ENCODE measurements around the gene HBQ1. TPM values are rescaled to one million over a fixed set of nuclear protein-coding genes. Genes with fewer than 3 reads are reported as not detected.
"Not testable (repeated sequence)": the region's sequence is repeated elsewhere in the genome, so short reads cannot be mapped to it uniquely, and the experiment has no call there.

The HBQ1 gene
- polyA plus RNA-seq, 6 donors from 2014 or later, result not detected

GRCh38 chr16:152141-153128 lies 27.8 kb upstream of the HBQ1 start, which contains the start of gene HBZ:
HBZ (plus strand) TSS chr16:152644; CDS start chr16:152910, 266 bp downstream.
- H3K27me3 Mint-ChIP-seq, result peaks cover 30 to 59% (median 32%) of the 10 kb centered on the region in 3 donors
- peak within 1 kb of the TSS in 2 of 6 donors; percentile 36 to 54 for H3K27ac Mint-ChIP-seq
- H3K9me3 Mint-ChIP-seq, result peaks cover 0 to 5% (median 0%) of the 10 kb centered on the region in 7 donors
- H3K4me3 Mint-ChIP-seq, result peak within 1 kb of the TSS in 6 of 8 donors; percentile 39 to 75 (median 43)
- peaks cover 0 to 4% of the 10 kb centered on the region in 2 donors for H3K36me3 Mint-ChIP-seq
- peaks cover 5 to 10% (median 9%) of the 10 kb centered on the region in 3 donors for H3K4me1 Mint-ChIP-seq
- DNase-seq (no peak), ATAC-seq (ENCODE audit: low read depth in 2 of 2) (no peak)

- DNase-seq; H3K9me3 Mint-ChIP-seq; H3K4me1 Mint-ChIP-seq; H3K36me3 Mint-ChIP-seq; ATAC-seq (ENCODE audit: low read depth in 2 of 2); H3K27ac Mint-ChIP-seq: not testable (repeated sequence)
- peaks cover 36 to 62% (median 37%) of the 10 kb centered on the region in 3 donors for H3K27me3 Mint-ChIP-seq
- H3K4me3 Mint-ChIP-seq, result peak overlapping the region in 3 of 8 donors; percentile 39 to 75 (median 59)
These were observed 27.1 kb upstream of the HBQ1 start for GRCh38 chr16:153129-153521.

GRCh38 chr16:153550-154216 lies 26.6 kb upstream of the HBQ1 start:
- not testable (repeated sequence) for H3K36me3 Mint-ChIP-seq, H3K9me3 Mint-ChIP-seq, DNase-seq, H3K4me1 Mint-ChIP-seq, H3K27ac Mint-ChIP-seq
- Mint-ChIP-seq H3K27me3 (peaks cover 36 to 61% (median 39%) of the 10 kb centered on the region in 3 donors), H3K4me3 (peak overlapping the region in 1 of 8 donors; percentile 67)
- peak; percentile 20 to 33 for ATAC-seq (ENCODE audit: low read depth in 2 of 2)

- Mint-ChIP-seq H3K4me1 (peaks cover 5 to 10% (median 9%) of the 10 kb centered on the region in 3 donors), H3K4me3 (peak overlapping the region; percentile 19 to 86 (median 85)), H3K36me3 (peaks cover 0 to 4% of the 10 kb centered on the region in 2 donors), H3K27ac (peak overlapping the region in 2 of 6 donors; percentile 58 to 93), H3K27me3 (peaks cover 37 to 61% (median 40%) of the 10 kb centered on the region in 3 donors), H3K9me3 (peaks cover 0 to 5% (median 0%) of the 10 kb centered on the region in 7 donors)
- ATAC-seq (ENCODE audit: low read depth in 2 of 2), result peak; percentile 65 to 73
- peak; percentile 38 for DNase-seq
These were observed 25.8 kb upstream of the HBQ1 start for GRCh38 chr16:154217-155030.

- DNase-seq (no peak), ATAC-seq (ENCODE audit: low read depth in 2 of 2) (no peak)
- Mint-ChIP-seq H3K27me3 (peaks cover 37 to 60% (median 44%) of the 10 kb centered on the region in 3 donors), H3K9me3 (peaks cover 0 to 5% (median 0%) of the 10 kb centered on the region in 7 donors), H3K4me1 (peaks cover 5 to 10% (median 9%) of the 10 kb centered on the region in 3 donors), H3K4me3 (peak overlapping the region; percentile 19 to 86 (median 85)), H3K27ac (peak overlapping the region in 1 of 6 donors; percentile 93), H3K36me3 (peaks cover 0 to 4% of the 10 kb centered on the region in 2 donors)
These were observed 25.2 kb upstream of the HBQ1 start for GRCh38 chr16:155031-155398.

GRCh38 chr16:159136-159849 lies 21.0 kb upstream of the HBQ1 start:
- peaks cover 5 to 8% (median 6%) of the 10 kb centered on the region in 3 donors for H3K4me1 Mint-ChIP-seq
- ATAC-seq (ENCODE audit: low read depth in 2 of 2), result no peak
- peak overlapping the region in 1 of 6 donors; percentile 34 for H3K27ac Mint-ChIP-seq
- H3K27me3 Mint-ChIP-seq, result peaks cover 39 to 61% (median 57%) of the 10 kb centered on the region in 3 donors
- no peak overlapping the region for H3K4me3 Mint-ChIP-seq
- peaks cover 0 to 4% of the 10 kb centered on the region in 2 donors for H3K36me3 Mint-ChIP-seq
- no peak for DNase-seq
- peaks cover 0 to 5% (median 0%) of the 10 kb centered on the region in 7 donors for H3K9me3 Mint-ChIP-seq

GRCh38 chr16:160242-160641 lies 20.0 kb upstream of the HBQ1 start:
- not testable (repeated sequence) for H3K4me3 Mint-ChIP-seq; DNase-seq; H3K9me3 Mint-ChIP-seq; H3K4me1 Mint-ChIP-seq; H3K36me3 Mint-ChIP-seq; H3K27ac Mint-ChIP-seq; ATAC-seq (ENCODE audit: low read depth in 2 of 2)
- peaks cover 33 to 56% (median 50%) of the 10 kb centered on the region in 3 donors for H3K27me3 Mint-ChIP-seq

GRCh38 chr16:160691-161190 lies 19.5 kb upstream of the HBQ1 start:
- no peaks in the 10 kb centered on the region for H3K9me3 Mint-ChIP-seq
- ATAC-seq (ENCODE audit: low read depth in 2 of 2), result no peak
- H3K4me1 Mint-ChIP-seq, result peaks cover 0 to 8% (median 2%) of the 10 kb centered on the region in 3 donors
- H3K27ac Mint-ChIP-seq, result no peak overlapping the region
- DNase-seq, result no peak
- no peak overlapping the region for H3K4me3 Mint-ChIP-seq
- H3K36me3 Mint-ChIP-seq, result no peaks in the 10 kb centered on the region
- H3K27me3 Mint-ChIP-seq, result peaks cover 32 to 55% (median 51%) of the 10 kb centered on the region in 3 donors

- no peak for DNase-seq
- Mint-ChIP-seq H3K27me3 (peaks cover 35 to 60% (median 56%) of the 10 kb centered on the region in 3 donors), H3K27ac (peak overlapping the region in 1 of 6 donors; percentile 58)
These were observed 17.8 kb upstream of the HBQ1 start for GRCh38 chr16:162271-162991.

GRCh38 chr16:163139-163538 lies 17.1 kb upstream of the HBQ1 start:
- H3K36me3 Mint-ChIP-seq; DNase-seq; H3K27ac Mint-ChIP-seq; H3K9me3 Mint-ChIP-seq; ATAC-seq (ENCODE audit: low read depth in 2 of 2): not testable (repeated sequence)
- Mint-ChIP-seq H3K4me3 (peak overlapping the region in 1 of 8 donors; percentile 25), H3K4me1 (peaks cover 0 to 10% (median 5%) of the 10 kb centered on the region in 3 donors), H3K27me3 (peaks cover 34 to 62% (median 51%) of the 10 kb centered on the region in 3 donors)

More at GRCh38 chr16:162271-162991, 17.8 kb upstream of the HBQ1 start:
- Mint-ChIP-seq H3K4me1 (peaks cover 0 to 10% (median 5%) of the 10 kb centered on the region in 3 donors), H3K9me3 (no peaks in the 10 kb centered on the region), H3K36me3 (no peaks in the 10 kb centered on the region), H3K4me3 (peak overlapping the region in 2 of 8 donors; percentile 8 to 25)
- ATAC-seq (ENCODE audit: low read depth in 2 of 2), result no peak

GRCh38 chr16:163696-164095 lies 16.6 kb upstream of the HBQ1 start:
- Mint-ChIP-seq H3K27me3 (peaks cover 39 to 63% (median 51%) of the 10 kb centered on the region in 3 donors), H3K4me1 (peaks cover 0 to 10% (median 5%) of the 10 kb centered on the region in 3 donors), H3K4me3 (peak overlapping the region in 2 of 8 donors; percentile 23 to 57)
- H3K36me3 Mint-ChIP-seq; H3K9me3 Mint-ChIP-seq; ATAC-seq (ENCODE audit: low read depth in 2 of 2); H3K27ac Mint-ChIP-seq; DNase-seq: not testable (repeated sequence)

All from naive B cell (primary cell).